ENCODE measurements around the gene IDE. TPM values are rescaled to one million over a fixed set of nuclear protein-coding genes. Genes with fewer than 3 reads are reported as not detected.

The IDE gene
- total and polyA plus RNA-seq, 12 donors: 8.6 to 62.0 (median 37.3) TPM

GRCh38 chr10:92411406-92411805 lies 162.5 kb downstream of the IDE start:
- H3K27me3 ChIP-seq: no peaks in the 10 kb centered on the region
- 83 to 90% (median 87%) methylated on average over 8 of the region's 8 CpGs for WGBS, 4 donors
- intact Hi-C loops (cut with DNase I): no loop called here
- H3K27ac ChIP-seq: no peak overlapping the region
- no peak for DNase-seq
- no peak overlapping the region for H3K4me3 ChIP-seq
- H3K36me3 ChIP-seq (replicated peaks in 1 of 2): no peaks in the 10 kb centered on the region
- TF ChIP-seq POLR2A (IDR thresholded peaks at IDR 0.05): no peak
- TF ChIP-seq, protein P1, sequence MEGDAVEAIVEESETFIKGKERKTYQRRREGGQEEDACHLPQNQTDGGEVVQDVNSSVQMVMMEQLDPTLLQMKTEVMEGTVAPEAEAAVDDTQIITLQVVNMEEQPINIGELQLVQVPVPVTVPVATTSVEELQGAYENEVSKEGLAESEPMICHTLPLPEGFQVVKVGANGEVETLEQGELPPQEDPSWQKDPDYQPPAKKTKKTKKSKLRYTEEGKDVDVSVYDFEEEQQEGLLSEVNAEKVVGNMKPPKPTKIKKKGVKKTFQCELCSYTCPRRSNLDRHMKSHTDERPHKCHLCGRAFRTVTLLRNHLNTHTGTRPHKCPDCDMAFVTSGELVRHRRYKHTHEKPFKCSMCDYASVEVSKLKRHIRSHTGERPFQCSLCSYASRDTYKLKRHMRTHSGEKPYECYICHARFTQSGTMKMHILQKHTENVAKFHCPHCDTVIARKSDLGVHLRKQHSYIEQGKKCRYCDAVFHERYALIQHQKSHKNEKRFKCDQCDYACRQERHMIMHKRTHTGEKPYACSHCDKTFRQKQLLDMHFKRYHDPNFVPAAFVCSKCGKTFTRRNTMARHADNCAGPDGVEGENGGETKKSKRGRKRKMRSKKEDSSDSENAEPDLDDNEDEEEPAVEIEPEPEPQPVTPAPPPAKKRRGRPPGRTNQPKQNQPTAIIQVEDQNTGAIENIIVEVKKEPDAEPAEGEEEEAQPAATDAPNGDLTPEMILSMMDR (IDR thresholded peaks at IDR 0.05): no peak
- no peaks in the 10 kb centered on the region for H3K4me1 ChIP-seq (replicated peaks in 1 of 2)
- H3K9me3 ChIP-seq (replicated peaks in 1 of 3): no peaks in the 10 kb centered on the region

DNA sequence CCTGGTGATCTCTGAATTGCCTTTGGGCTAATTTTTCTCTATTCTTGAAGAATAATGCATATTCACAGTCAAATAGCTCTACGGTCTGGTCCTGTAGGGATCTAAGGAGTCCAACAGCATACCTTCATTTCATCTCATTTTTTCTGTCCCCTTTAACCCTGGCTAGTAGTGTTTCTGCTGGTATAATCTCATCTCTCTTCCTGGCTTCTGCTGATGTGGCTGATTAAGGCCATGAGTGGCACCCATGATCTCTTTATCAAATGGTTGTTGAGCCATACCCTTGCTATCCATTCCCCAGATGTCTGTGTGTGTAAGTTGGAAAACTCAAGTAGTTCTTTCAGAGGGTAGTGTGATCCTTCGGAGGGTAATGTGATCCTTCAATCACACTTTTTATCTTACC lies 163.4 kb downstream of the IDE start:
- no peak overlapping the region for H3K4me3 ChIP-seq
- no peaks in the 10 kb centered on the region for H3K27me3 ChIP-seq
- 85 to 95% (median 93%) methylated on average over 2 of the region's 2 CpGs for WGBS, 4 donors

DNA sequence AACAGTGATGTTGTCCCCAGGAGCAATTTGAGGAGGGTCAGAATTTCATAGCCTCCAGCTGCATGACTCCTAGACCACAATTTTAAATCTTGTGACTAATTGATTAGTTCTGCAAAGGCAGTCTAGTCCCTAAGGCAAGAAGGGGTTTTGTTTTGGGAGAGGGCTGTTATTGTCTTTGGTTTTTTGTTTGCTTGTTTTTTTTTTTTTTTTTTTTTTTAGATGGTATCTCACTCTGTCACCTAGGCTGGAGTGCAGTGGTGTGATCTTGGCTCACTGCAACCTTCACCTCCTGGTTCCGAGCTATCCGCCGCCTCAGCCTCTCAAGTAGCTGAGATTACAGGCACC lies 165.9 kb downstream of the IDE start:
- intact Hi-C loops (cut with DNase I): no loop called here
- H3K27ac ChIP-seq: no peak overlapping the region
- TF ChIP-seq POLR2A (IDR thresholded peaks at IDR 0.05): no peak
- TF ChIP-seq, protein P1 (IDR thresholded peaks at IDR 0.05): no peak
- no peaks in the 10 kb centered on the region for H3K9me3 ChIP-seq (replicated peaks in 1 of 3)
- no peak overlapping the region for H3K4me3 ChIP-seq
- no peaks in the 10 kb centered on the region for H3K4me1 ChIP-seq (replicated peaks in 1 of 2)
- DNase-seq: no peak
- no peaks in the 10 kb centered on the region for H3K36me3 ChIP-seq (replicated peaks in 1 of 2)
- no peaks in the 10 kb centered on the region for H3K27me3 ChIP-seq
- 76 to 100% (median 91%) methylated on average over 3 of the region's 3 CpGs for WGBS, 4 donors

More for the DNA sequence above, 163.4 kb downstream of the IDE start:
- Histone ChIP-seq H3K27ac (no peak overlapping the region), H3K36me3 (replicated peaks in 1 of 2) (no peaks in the 10 kb centered on the region), H3K4me1 (replicated peaks in 1 of 2) (no peaks in the 10 kb centered on the region), H3K9me3 (replicated peaks in 1 of 3) (no peaks in the 10 kb centered on the region)
- TF ChIP-seq, protein P1 (IDR thresholded peaks at IDR 0.05): no peak
- no peak for TF ChIP-seq POLR2A (IDR thresholded peaks at IDR 0.05)
- DNase-seq: no peak
- intact Hi-C loops (cut with DNase I): no loop called here

DNA sequence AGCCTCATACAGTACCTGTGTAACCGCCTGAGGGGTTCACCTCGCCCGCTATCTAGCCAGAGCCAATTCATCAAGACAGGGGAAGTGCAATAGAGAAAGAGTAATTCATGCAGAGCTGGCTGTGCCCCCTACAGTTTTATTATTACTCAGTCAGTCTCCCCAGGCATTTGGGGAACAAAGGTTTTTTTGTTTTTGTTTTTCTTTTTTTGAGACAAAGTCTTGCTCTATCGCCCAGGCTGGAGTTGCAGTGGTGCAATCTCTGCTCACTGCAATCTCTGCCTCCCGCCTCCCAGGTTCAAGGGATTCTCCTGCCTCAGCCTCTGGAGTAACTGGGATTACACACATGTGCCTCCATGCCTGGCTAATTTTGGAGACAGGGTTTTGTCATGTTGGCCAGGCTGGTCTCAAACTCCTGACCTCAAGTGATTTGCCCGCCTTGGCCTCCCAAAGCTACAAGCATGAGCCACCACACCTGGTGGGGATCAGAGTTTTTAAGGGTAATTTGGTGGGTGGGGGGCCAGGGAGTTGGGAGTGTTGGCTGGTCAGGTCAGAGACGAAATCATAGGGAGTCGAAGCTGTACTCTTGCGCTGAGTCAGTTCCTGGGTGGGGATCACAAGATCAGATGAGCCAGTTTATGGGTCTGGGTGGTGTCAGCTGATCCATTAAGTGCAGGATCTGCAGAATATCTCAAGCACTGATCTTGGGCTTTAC lies 166.4 kb downstream of the IDE start:
- Histone ChIP-seq H3K4me3 (no peak overlapping the region), H3K4me1 (replicated peaks in 1 of 2) (no peaks in the 10 kb centered on the region), H3K27ac (peak overlapping the region in 2 of 5 donors; percentile 44 to 63), H3K9me3 (replicated peaks in 1 of 3) (no peaks in the 10 kb centered on the region), H3K27me3 (no peaks in the 10 kb centered on the region), H3K36me3 (replicated peaks in 1 of 2) (no peaks in the 10 kb centered on the region)
- 69 to 97% (median 76%) methylated on average over 6 to 9 of the region's 9 CpGs for whole genome bisulfite sequencing, 4 donors
- intact Hi-C loops (cut with DNase I): no loop called here
- peak in 5 of 7 donors; percentile 23 to 51 (median 33) for DNase-seq
- TF ChIP-seq, protein P1 (IDR thresholded peaks at IDR 0.05): no peak
- TF ChIP-seq POLR2A (IDR thresholded peaks at IDR 0.05): no peak
